Measurements from ENCODE around the gene CCR2. TPM values are rescaled to one million over a fixed set of nuclear protein-coding genes. Genes with fewer than 3 reads are reported as not detected.
"Not testable (repeated sequence)": the region's sequence is repeated elsewhere in the genome, so short reads cannot be mapped to it uniquely, and the experiment has no call there.

The CCR2 gene
- total and polyA plus RNA-seq, 2 experiments from 2014 or later, result not detected

DNA sequence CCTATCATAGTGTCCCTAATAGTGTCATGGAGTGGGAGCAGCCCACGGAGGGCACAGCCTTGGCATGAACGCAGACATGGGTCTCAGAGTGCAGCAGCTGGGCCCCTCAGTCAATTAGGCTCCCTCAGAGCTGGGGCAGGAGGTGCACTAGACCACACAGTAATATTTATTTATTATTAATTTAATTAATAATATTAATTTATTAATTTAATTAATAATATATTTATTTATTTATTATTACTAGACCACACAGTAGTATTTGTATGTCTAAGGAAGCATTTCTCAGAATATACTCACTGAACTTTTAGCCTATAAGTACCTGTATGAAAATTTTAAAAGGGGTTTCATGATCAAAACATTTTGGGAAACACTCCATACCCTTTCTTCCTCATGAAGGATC lies 47.7 kb downstream of the CCR2 start:
- DNase-seq (ENCODE audit: low spot score) (no peak), ATAC-seq (no peak)
- H3K27me3 Mint-ChIP-seq (ENCODE audit: insufficient read depth, low read depth, poor library complexity), result peaks cover 2% of the 10 kb centered on the region
- Histone ChIP-seq H4K20me1 (replicated peaks; ENCODE audit: insufficient read depth) (no peaks in the 10 kb centered on the region), H3K4me1 (ENCODE audit: insufficient read depth) (no peaks in the 10 kb centered on the region), H3K4me2 (no peak overlapping the region), H3K9me2 (ENCODE audit: insufficient read depth) (no peaks in the 10 kb centered on the region), H3K79me2 (replicated peaks; ENCODE audit: insufficient read depth) (no peaks in the 10 kb centered on the region), H2AFZ (no peak overlapping the region), H3K36me3 (ENCODE audit: insufficient read depth) (no peaks in the 10 kb centered on the region), H3F3A (replicated peaks; ENCODE audit: low read depth) (no peaks in the 10 kb centered on the region), H3K4me3 (no peak overlapping the region), H3K27ac (ENCODE audit: low read depth) (no peak overlapping the region), H3K27me3 (ENCODE audit: insufficient read depth) (no peaks in the 10 kb centered on the region)
- no peak overlapping the region for H3K4me3 Mint-ChIP-seq
- H3K9me3 Mint-ChIP-seq, result no peaks in the 10 kb centered on the region
- TF ChIP-seq CREB1 (CRISPR knock-in tag; IDR thresholded peaks at IDR 0.05; ENCODE audit: low read depth) (no peak), POLR2AphosphoS5 (IDR thresholded peaks at IDR 0.05; ENCODE audit: low read depth) (no peak)
- no peak overlapping the region for H3K27ac Mint-ChIP-seq
- H3K36me3 Mint-ChIP-seq (ENCODE audit: low read depth), result no peaks in the 10 kb centered on the region
- no peaks in the 10 kb centered on the region for H3K4me1 Mint-ChIP-seq

DNA sequence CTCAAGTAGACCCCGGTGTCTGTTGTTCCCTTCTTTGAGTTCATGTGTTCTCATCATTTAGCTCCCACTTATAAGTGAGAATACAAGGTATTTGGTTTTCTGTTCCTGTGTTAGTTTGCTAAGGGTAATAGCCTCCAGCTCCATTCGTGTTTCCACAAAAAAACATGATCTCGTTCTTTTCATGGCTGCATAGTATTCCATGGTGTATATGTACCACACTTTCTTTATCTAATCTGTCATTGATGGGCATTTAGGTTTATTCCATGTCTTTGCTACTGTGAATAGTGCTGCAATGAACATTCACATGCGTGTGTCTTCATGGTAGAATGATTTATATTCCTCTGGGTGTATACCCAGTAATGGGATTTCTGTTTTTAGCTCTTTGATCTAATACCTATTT lies 49.0 kb downstream of the CCR2 start:
- not testable (repeated sequence) for H3K4me3 Mint-ChIP-seq; H3K4me1 Mint-ChIP-seq; H3K4me2 ChIP-seq; H3K27me3 Mint-ChIP-seq (ENCODE audit: insufficient read depth, low read depth, poor library complexity); H3K9me2 ChIP-seq (ENCODE audit: insufficient read depth); ATAC-seq; H3F3A ChIP-seq (replicated peaks; ENCODE audit: low read depth); H3K4me3 ChIP-seq; H3K36me3 ChIP-seq (ENCODE audit: insufficient read depth); H3K27me3 ChIP-seq (ENCODE audit: insufficient read depth); H3K9me3 Mint-ChIP-seq; H2AFZ ChIP-seq; H3K27ac Mint-ChIP-seq; H4K20me1 ChIP-seq (replicated peaks; ENCODE audit: insufficient read depth); DNase-seq (ENCODE audit: low spot score); H3K79me2 ChIP-seq (replicated peaks; ENCODE audit: insufficient read depth); H3K36me3 Mint-ChIP-seq (ENCODE audit: low read depth); H3K4me1 ChIP-seq (ENCODE audit: insufficient read depth); H3K27ac ChIP-seq (ENCODE audit: low read depth)

DNA sequence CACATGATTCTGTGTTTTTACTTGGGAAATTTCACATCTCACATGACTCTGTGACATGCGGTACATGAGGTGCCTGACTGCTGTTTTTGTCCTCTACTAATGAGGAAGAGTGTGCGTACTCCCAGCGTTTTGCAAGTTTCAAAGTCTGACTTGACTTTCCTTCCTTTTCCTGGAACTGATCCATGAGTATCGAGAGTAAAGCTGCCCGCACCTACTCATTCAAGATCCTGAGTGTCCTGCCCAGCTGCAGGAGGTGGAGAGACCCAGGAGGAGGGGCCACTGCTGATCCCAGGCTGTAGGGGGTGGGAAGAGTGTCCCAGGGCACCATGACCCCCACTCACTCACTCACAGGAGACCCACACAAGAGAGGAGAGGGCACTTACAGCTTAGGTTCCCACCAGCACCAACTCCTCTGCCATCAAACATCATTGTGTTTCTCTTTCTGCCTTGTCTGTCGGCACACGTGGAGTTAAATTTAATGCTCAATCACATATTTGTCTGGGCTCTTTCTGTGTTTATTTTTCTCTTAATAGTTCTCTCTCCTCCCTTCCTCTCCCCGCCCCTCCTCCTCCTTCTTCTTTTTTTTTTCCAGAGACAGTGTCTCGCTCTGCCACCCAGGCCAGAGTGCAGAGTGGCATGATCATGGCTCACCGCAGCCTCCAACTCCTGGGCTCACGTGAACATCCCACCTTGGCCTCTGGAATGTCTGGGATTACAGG lies 51.5 kb downstream of the CCR2 start:
- no peak overlapping the region for H3K27ac Mint-ChIP-seq
- H3K36me3 Mint-ChIP-seq (ENCODE audit: low read depth), result no peaks in the 10 kb centered on the region
- H3K27me3 Mint-ChIP-seq (ENCODE audit: insufficient read depth, low read depth, poor library complexity), result peaks cover 4% of the 10 kb centered on the region
- Histone ChIP-seq H3K79me2 (replicated peaks; ENCODE audit: insufficient read depth) (no peaks in the 10 kb centered on the region), H3K4me2 (no peak overlapping the region), H3K36me3 (ENCODE audit: insufficient read depth) (no peaks in the 10 kb centered on the region), H3K9me2 (ENCODE audit: insufficient read depth) (no peaks in the 10 kb centered on the region), H3F3A (replicated peaks; ENCODE audit: low read depth) (no peaks in the 10 kb centered on the region), H3K4me1 (ENCODE audit: insufficient read depth) (no peaks in the 10 kb centered on the region), H4K20me1 (replicated peaks; ENCODE audit: insufficient read depth) (no peaks in the 10 kb centered on the region), H2AFZ (peak overlapping the region; percentile 56; the same call in 1 of the 2 replicates), H3K27me3 (ENCODE audit: insufficient read depth) (no peaks in the 10 kb centered on the region), H3K27ac (ENCODE audit: low read depth) (no peak overlapping the region), H3K4me3 (no peak overlapping the region)
- no peak for TF ChIP-seq JUNB (IDR thresholded peaks at IDR 0.05; ENCODE audit: unreplicated experiment)
- TF ChIP-seq, protein P1, sequence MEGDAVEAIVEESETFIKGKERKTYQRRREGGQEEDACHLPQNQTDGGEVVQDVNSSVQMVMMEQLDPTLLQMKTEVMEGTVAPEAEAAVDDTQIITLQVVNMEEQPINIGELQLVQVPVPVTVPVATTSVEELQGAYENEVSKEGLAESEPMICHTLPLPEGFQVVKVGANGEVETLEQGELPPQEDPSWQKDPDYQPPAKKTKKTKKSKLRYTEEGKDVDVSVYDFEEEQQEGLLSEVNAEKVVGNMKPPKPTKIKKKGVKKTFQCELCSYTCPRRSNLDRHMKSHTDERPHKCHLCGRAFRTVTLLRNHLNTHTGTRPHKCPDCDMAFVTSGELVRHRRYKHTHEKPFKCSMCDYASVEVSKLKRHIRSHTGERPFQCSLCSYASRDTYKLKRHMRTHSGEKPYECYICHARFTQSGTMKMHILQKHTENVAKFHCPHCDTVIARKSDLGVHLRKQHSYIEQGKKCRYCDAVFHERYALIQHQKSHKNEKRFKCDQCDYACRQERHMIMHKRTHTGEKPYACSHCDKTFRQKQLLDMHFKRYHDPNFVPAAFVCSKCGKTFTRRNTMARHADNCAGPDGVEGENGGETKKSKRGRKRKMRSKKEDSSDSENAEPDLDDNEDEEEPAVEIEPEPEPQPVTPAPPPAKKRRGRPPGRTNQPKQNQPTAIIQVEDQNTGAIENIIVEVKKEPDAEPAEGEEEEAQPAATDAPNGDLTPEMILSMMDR (conservative IDR thresholded peaks at IDR 0.05; ENCODE audit: low read depth in 2 of 2), result no peak
- TF ChIP-seq STAT1 (IDR thresholded peaks at IDR 0.05; ENCODE audit: unreplicated experiment), result no peak
- TF ChIP-seq, protein P2, sequence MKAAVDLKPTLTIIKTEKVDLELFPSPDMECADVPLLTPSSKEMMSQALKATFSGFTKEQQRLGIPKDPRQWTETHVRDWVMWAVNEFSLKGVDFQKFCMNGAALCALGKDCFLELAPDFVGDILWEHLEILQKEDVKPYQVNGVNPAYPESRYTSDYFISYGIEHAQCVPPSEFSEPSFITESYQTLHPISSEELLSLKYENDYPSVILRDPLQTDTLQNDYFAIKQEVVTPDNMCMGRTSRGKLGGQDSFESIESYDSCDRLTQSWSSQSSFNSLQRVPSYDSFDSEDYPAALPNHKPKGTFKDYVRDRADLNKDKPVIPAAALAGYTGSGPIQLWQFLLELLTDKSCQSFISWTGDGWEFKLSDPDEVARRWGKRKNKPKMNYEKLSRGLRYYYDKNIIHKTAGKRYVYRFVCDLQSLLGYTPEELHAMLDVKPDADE (IDR thresholded peaks at IDR 0.05), result no peak
- ATAC-seq (no peak), DNase-seq (ENCODE audit: low spot score) (no peak)
- no peaks in the 10 kb centered on the region for H3K4me1 Mint-ChIP-seq
- no peaks in the 10 kb centered on the region for H3K9me3 Mint-ChIP-seq
- no peak overlapping the region for H3K4me3 Mint-ChIP-seq

Data from GM23338 (cell line).